Measurements from ENCODE around the gene ARHGAP40. TPM values are rescaled to one million over a fixed set of nuclear protein-coding genes. Genes with fewer than 3 reads are reported as not detected.

The ARHGAP40 gene
- total and polyA plus RNA-seq, 2 of the 8 experiments (the other 6 are each of a cell fraction or from before 2014, with no cell fraction given): 0.74 to 1.4 TPM

DNA sequence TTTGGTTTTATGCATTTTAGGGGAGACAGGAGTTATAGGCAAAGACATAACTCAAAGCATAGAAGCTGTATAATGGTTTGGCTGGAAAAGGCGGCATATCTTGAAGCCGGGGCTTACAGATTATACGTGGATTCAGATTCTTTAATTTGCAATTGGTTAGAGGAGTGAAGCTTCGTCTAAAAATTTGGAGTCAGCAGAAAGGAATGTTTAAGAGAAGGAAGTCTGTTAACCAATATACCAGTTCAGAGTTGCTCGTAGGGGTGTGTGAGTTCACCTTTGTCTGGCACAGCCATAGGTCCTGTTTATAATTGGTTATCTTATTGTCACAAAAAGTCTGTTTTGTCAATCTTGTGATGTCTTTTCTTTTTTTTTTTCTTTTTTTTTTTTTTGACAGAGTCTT is 8.9 kb downstream of the ARHGAP40 start:
- ChIA-PET POLR2A (ENCODE audit: partially characterized antibody) (no interaction called here), CTCF (ENCODE audit: partially characterized antibody) (interaction anchor here (0.7 to 0.8 kb wide), 2 partner anchors 23 to 273 kb away, joined by 3 to 4 read pairs; no protein-coding TSS in a partner anchor)
- no peak overlapping the region for H3K4me3 ChIP-seq (ENCODE audit: extremely low read depth in 1 of 4, insufficient read depth in 2 of 4, low read depth in 3 of 4, low read length in 4 of 4)
- DNase-seq (ENCODE audit: low read depth in 1 of 2, low spot score in 2 of 2) (no peak), FAIRE-seq (no peak)
- H4K8ac ChIP-seq (ENCODE audit: extremely low read depth, insufficient read depth, low read length): no peak overlapping the region
- H3K4ac ChIP-seq (replicated peaks; ENCODE audit: insufficient read length, low read depth, low read length): no peak overlapping the region
- H2BK15ac ChIP-seq (ENCODE audit: low read length): no peak overlapping the region
- no peak overlapping the region for H3K18ac ChIP-seq (ENCODE audit: extremely low read depth, low read length)
- H3K27me3 ChIP-seq (replicated peaks in 1 of 4; ENCODE audit: control insufficient read depth in 3 of 4, extremely low read depth in 1 of 4, insufficient read depth in 3 of 4, low read length in 3 of 4): no peaks in the 10 kb centered on the region
- no peaks in the 10 kb centered on the region for H3K79me1 ChIP-seq (ENCODE audit: low read depth, low read length)
- no peak overlapping the region for H3K14ac ChIP-seq (ENCODE audit: insufficient read length)
- 93% methylated on average over 5 of the region's 5 CpGs; no CpG with 5 or more reads in 1 of the 2 experiments for WGBS, 2 experiments (ENCODE audit: extremely low coverage in 1 of 2, insufficient coverage in 1 of 2, insufficient read length in 1 of 2, insufficient replicate concordance in 2 of 2, low coverage in 1 of 2, low lambda C conversion rate in 2 of 2, missing lambda C conversion rate in 1 of 2)
- no peak overlapping the region for H3K23ac ChIP-seq (ENCODE audit: insufficient read length)
- no peak overlapping the region for H3K9ac ChIP-seq (replicated peaks in 1 of 4; ENCODE audit: extremely low read depth in 1 of 4, low read depth in 3 of 4, low read length in 3 of 4)
- H2AFZ ChIP-seq (ENCODE audit: low read length): no peak overlapping the region
- no peak overlapping the region for H4K91ac ChIP-seq (replicated peaks; ENCODE audit: insufficient read length, low read length)
- H3K9me3 ChIP-seq (ENCODE audit: insufficient read depth in 2 of 2, low read depth in 1 of 2, low read length in 1 of 2): no peaks in the 10 kb centered on the region
- no peaks in the 10 kb centered on the region; a peak in 2 of 7 replicates for H3K4me1 ChIP-seq (replicated peaks in 1 of 4; ENCODE audit: control insufficient read depth in 3 of 4, insufficient read depth in 4 of 4, low read length in 3 of 4)
- H2BK20ac ChIP-seq (ENCODE audit: low read length): no peak overlapping the region
- H2BK5ac ChIP-seq (ENCODE audit: low read depth, low read length): no peak overlapping the region
- H3K23me2 ChIP-seq (ENCODE audit: low read depth, low read length): no peaks in the 10 kb centered on the region
- H2AK5ac ChIP-seq (ENCODE audit: low read depth, low read length): no peak overlapping the region
- no peaks in the 10 kb centered on the region for H4K20me1 ChIP-seq (replicated peaks in 1 of 2; ENCODE audit: control insufficient read depth in 1 of 2, insufficient read depth in 2 of 2, low read length in 2 of 2)
- no peaks in the 10 kb centered on the region for H3K79me2 ChIP-seq (ENCODE audit: control insufficient read depth in 1 of 2, insufficient read depth in 2 of 2, low read length in 2 of 2)
- no peak overlapping the region for H3K56ac ChIP-seq (replicated peaks; ENCODE audit: insufficient read length, low read depth, low read length)
- no peak overlapping the region for H2BK12ac ChIP-seq (ENCODE audit: low read depth, low read length)
- no peak overlapping the region for H2BK120ac ChIP-seq (replicated peaks; ENCODE audit: low read depth, low read length)
- no peaks in the 10 kb centered on the region for H3K36me3 ChIP-seq (ENCODE audit: control insufficient read depth in 2 of 4, insufficient read depth in 4 of 4, low read length in 3 of 4)
- no peak overlapping the region for H4K5ac ChIP-seq (ENCODE audit: insufficient read length, low read depth, low read length)
- no peak overlapping the region for H3K27ac ChIP-seq (ENCODE audit: low read depth, low read length)
- no peak overlapping the region for H3K4me2 ChIP-seq (ENCODE audit: insufficient read depth in 1 of 2, low read depth in 2 of 2, low read length in 2 of 2)
- TF ChIP-seq GTF2F1 (IDR thresholded peaks at IDR 0.05; ENCODE audit: borderline replicate concordance, low read depth, low read length): no peak
- TF ChIP-seq ZNF274 (IDR thresholded peaks at IDR 0.05; ENCODE audit: borderline replicate concordance, extremely low read depth, low read length): no peak
- no peak for TF ChIP-seq CEBPB (IDR thresholded peaks at IDR 0.05; ENCODE audit: low read depth, low read length)
- TF ChIP-seq CBX8 (IDR thresholded peaks at IDR 0.05; ENCODE audit: borderline replicate concordance, low read depth, low read length): no peak
- TF ChIP-seq SIX5 (IDR thresholded peaks at IDR 0.05; ENCODE audit: low read depth, low read length): no peak
- no peak for TF ChIP-seq TAF7 (optimal IDR thresholded peaks at IDR 0.05; ENCODE audit: borderline replicate concordance, low read depth, low read length)
- TF ChIP-seq KDM4A (IDR thresholded peaks at IDR 0.05; ENCODE audit: low read depth, low read length, severe bottlenecking): no peak
- no peak for TF ChIP-seq TBP (IDR thresholded peaks at IDR 0.05; ENCODE audit: low read depth, low read length)
- TF ChIP-seq CTBP2 (IDR thresholded peaks at IDR 0.05; ENCODE audit: borderline replicate concordance, insufficient read depth, insufficient read length, low read length): no peak
- TF ChIP-seq KDM1A (IDR thresholded peaks at IDR 0.05; ENCODE audit: borderline replicate concordance, low read length): no peak
- TF ChIP-seq SIRT6 (IDR thresholded peaks at IDR 0.05; ENCODE audit: low read length): no peak
- no peak for TF ChIP-seq SIN3A (conservative IDR thresholded peaks at IDR 0.05 in 1 of 2, IDR thresholded peaks at IDR 0.05 in 1 of 2; ENCODE audit: low read depth in 1 of 2, low read length in 2 of 2)
- no peak for TF ChIP-seq TEAD4 (IDR thresholded peaks at IDR 0.05; ENCODE audit: low read depth, low read length)
- TF ChIP-seq RNF2 (IDR thresholded peaks at IDR 0.05; ENCODE audit: borderline replicate concordance, low read depth, low read length, missing control alignments, poor library complexity, severe bottlenecking): no peak

Measured in H1 (cell line).